HTERT RPE-1 (cell line): ENCODE data around the gene SYNE3.

Source experiments
- in situ Hi-C: fragments of 300-500 bp; cut with MboI; formaldehyde crosslinking; loops from 4 replicates; pipeline ENCODE4 v1.14.3; 2020; ENCODE audit warnings: low sequenced_read_pairs

SYNE3 gene

DNA sequence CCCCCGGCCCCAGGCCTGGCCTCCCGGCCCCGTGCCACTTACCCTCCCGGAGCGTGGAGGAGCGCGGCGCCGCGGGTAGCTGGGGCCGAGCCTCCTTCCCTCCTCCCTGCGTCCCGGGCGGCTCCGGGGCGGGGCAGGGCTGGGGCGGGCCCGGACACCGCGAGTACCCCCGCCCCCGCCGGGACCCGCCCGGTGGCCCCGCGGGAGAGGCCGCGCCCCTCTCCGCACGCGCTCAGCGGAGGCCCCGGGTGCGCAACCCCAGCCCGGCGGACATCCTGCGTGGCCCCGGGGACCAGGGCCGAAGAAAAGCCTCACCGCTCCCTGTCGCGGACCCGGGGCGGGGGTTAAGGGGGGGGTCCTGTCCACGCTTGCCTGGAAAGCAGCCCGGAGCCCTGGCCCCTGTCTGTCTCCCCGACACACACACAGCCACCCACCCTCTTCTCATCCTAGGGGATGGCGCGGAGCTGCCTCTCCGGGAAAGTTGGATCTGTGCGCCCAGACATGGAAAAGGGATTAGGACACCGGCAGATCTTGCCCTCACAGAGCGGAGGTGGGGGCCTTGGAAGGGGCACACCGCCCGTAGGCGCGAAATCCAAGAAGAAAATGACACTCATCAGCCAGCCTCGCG lies at the start of gene SYNE3:
Gene SYNE3, minus strand, starts transcription at position 97 of the 628 bp plus-strand sequence. CDS start 40,829 bp downstream, outside the sequence.
- in situ Hi-C loops, result no loop called here

DNA sequence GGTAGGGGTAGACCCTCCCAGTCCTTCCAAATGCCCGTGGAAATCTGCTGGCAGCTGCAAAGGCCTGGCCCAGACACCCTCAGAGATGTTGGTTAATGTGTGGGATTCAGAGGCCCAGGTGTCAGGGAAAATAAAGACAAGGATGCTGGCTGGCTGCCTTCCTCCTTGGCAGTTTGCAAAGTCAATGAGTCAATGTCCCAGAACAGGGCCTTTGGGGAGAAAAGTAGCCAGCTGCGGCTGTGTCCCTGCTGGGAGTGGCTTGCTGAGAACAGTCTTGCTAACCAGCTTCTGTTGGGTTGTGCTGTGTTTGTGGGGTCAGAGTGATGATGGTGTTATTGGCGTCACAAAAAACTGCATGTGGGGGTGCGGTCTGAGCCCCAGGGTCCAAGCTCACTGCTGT lies 47.6 kb upstream of the SYNE3 start:
- in situ Hi-C loops, result no loop called here

- in situ Hi-C loops, result no loop called here
Observed at GRCh38 chr14:95562892-95563685, 46.6 kb upstream of the SYNE3 start.

DNA sequence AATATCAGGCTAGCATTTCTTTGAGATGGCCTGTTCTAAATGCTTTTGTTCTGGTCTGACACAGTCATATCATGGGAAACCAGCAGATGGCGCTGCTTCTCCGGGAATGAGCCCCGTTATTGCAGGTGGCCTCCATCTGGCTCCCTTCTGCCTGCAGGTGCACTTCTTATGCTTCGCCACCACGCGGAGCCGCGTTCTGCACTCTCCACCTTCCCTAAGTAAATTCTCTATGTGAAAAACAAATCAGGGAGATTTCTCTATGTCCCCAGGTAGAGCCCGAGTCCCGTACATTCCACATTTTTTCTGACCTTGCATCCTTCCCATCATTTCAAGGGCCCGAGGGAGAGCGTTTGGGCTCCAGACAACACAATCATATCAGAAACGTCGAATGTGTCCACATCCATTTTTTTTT lies 44.6 kb upstream of the SYNE3 start:
- in situ Hi-C loops, result no loop called here

- in situ Hi-C loops, result no loop called here
Observed at GRCh38 chr14:95559203-95559602, 42.8 kb upstream of the SYNE3 start.

GRCh38 chr14:95557832-95558231 lies 41.4 kb upstream of the SYNE3 start:
- in situ Hi-C loops, result no loop called here

- in situ Hi-C loops, result no loop called here
Observed at GRCh38 chr14:95557291-95557690, 40.8 kb upstream of the SYNE3 start.

DNA sequence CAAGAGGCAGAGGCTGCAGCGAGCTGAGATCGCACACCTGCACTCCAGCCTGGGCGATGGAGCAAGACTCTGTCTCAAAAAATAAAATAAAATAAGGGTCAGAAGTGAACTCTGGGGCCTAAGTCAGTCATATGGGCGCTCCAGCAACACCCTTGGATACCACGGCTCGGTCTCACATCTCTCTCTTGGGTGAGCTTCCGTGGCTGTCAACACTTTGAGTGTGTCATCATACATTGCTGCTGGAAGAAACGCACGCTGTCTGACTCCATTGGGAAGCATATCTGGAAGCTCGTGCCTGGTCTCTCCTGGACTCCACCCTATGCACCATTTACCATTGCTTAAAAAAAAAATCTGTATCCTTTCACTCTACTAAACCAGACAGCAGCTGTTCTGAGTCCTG lies 38.6 kb upstream of the SYNE3 start:
- in situ Hi-C loops, result no loop called here

- in situ Hi-C loops, result no loop called here
Observed at GRCh38 chr14:95553141-95553540, 36.7 kb upstream of the SYNE3 start.

DNA sequence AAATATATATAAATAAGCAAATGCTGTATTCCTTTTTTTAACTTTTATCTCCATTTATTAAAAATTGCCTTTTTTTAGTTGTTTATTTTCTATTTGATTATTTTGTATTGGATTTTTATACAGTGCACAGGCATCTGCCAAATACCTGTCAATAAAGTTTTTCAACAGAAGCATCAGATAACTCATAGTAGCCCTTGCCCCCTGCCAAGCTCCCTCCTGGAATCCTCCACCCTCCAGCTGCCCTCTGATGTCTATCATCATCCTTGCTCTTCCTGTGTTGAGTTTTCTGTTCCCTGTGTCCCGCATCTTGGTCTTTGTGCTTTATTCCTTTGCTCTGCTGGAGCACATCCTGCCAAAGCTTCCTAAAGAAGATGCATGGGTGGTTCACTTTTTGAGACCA lies 35.0 kb upstream of the SYNE3 start:
- in situ Hi-C loops, result no loop called here

GRCh38 chr14:95549656-95550585 lies 33.5 kb upstream of the SYNE3 start:
- in situ Hi-C loops, result no loop called here

GRCh38 chr14:95548328-95548929 lies 32.0 kb upstream of the SYNE3 start:
- in situ Hi-C loops, result no loop called here

DNA sequence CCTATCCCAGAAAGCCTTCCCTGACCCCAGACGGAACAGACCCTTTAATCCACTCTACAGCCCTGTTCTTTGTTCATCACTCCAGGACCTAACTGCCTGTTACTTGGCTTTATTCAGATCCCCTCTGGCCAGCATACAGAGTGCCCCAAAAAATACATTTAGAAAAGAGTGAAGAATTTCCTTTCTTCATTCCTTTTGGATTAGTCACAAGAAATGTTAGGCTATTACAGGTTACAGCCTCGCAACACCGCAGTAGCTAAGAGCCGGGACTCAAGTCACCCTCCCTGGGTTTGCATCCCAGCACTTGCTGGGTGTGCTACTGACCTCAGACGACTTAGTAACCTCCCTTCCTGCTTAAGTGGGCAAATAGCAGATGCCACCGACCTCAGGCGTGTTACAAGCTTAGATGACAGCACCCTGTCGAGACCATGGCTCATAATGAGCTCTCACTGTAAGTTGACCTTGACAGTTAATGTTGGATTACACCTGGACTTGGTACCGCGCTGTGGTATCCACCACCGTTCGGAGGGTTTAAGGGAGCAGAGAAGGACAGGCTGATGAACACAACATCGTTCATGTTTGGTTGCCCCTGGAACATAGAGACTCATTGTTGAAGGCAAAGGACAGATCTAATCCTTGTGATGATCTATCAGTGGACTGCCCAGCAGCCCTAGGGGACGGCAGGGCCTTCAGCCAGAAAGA lies 31.3 kb upstream of the SYNE3 start:
- in situ Hi-C loops, result no loop called here

GRCh38 chr14:95547272-95547625 lies 30.8 kb upstream of the SYNE3 start:
- in situ Hi-C loops, result no loop called here

DNA sequence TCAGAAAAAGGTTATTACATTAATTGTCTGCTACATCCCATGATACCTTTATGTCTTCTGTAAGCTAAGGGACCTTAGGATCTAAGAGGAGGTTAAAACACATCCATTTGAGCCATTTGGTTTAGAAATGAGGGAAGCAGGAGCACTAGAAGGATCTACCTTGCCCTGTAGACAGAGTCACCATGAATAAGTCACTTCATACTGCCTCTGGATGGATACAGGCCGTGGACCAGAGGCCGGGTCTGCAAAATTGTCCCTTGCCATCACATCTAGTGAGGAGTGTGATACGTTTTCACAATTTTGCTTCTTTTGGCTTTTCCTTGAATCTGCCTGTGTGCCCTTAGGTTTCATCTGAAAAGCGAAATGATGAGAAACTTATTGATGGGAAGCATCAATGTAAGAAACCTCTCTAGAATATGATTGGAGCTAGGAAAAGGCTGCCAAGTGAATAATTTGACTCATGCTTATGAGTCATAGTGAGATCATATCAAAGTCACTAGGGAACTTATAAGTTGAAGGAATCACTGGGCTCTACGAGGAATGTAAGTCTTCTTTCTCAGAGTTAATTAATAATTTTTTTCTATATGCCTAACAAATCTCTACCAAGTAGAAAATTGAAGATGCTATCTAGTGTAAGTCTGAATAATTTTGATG lies 29.2 kb upstream of the SYNE3 start:
- in situ Hi-C loops, result no loop called here

GRCh38 chr14:95544588-95544987 lies 28.1 kb upstream of the SYNE3 start:
- in situ Hi-C loops, result no loop called here

DNA sequence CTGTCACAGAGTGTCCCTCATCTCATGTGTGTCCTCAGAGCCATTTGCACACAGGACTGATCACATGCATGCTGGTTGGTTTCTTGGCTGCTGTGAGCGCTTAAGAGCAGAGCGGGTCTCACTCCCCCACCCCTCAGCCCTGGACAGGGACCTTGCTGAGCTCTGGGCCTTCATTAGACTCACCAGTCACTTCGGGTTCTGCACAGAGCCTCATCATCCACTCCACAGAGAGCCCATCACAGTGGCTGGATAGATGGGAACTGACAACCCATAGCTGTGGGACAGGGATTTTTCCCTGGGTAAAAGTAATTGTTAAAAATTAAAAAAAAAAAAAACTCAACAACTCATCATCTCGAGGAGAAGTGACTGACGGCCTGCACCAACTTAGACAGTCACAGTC lies 26.6 kb upstream of the SYNE3 start:
- in situ Hi-C loops, result no loop called here

DNA sequence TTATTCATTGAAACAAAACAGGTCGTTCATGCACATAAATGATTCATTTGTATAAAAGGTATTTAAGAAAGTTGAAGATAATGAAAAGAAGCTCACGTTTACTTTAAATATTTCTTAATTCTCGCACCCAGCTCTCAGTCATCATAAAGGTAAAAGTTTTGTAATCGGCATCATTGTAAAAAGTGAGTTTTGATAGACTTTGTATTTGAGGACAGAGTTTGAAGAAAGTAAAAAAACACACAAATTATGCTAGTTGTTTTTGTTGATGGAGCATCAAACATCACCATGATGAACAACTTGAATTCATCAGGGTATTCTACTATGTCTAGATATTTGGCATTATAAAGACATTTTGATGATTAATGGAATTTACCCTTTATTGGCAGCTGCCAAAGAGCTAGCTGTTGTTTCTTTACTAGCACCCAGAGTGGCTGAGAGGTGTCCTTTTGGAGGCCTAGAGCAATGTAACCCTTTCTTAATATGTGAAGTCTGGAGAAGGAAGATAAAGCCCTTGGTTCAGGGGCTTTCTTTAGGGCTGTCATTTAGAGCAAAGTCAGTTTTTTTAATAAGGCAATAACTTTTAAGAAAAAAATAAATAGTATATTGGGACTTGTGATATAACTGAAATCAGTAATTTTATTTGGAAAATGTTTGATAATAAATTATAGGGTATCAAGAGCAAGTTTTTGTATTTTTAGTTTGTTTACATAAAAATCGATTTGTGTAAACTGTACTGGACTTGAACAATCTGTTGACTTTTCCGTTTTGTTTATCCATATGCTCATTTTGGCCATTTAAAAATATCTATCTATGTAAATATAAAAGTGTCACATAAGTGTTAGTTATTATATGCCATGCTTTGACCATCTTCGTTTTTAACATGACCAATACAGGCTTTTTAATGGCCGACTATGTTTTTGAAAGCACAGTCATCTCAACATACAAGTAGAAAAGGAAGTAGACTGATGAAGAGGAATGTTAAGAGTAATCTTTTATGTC lies 25.8 kb upstream of the SYNE3 start:
- in situ Hi-C loops, result no loop called here

DNA sequence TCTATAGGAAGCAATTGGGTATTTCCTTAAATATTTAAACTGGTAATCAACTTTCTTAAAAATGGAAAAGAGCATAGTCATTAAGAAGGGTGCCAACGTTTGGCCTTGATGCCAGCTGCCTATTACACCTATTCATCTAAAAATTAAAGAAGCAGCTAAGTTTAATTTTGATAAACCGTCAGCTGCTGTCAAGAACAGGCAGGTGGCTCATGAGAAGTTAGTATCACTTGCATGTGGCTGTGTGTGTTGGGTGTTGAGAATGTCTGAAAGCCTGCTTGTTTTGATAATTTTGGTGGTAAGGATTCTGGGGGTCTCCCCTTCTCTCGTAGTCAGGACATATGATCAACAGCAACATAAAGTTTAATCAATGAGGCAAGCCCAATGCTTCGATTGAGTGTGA lies 24.9 kb upstream of the SYNE3 start:
- in situ Hi-C loops, result no loop called here
